ENCODE data around the gene TLK1. TPM values are rescaled to one million over a fixed set of nuclear protein-coding genes. Genes with fewer than 3 reads are reported as not detected.

The TLK1 gene
- total RNA-seq, 1 donor from 2014 or later, result 32.2 TPM

GRCh38 chr2:170967553-170967952 lies 193.1 kb downstream of the TLK1 start:
- TF ChIP-seq, protein P1, sequence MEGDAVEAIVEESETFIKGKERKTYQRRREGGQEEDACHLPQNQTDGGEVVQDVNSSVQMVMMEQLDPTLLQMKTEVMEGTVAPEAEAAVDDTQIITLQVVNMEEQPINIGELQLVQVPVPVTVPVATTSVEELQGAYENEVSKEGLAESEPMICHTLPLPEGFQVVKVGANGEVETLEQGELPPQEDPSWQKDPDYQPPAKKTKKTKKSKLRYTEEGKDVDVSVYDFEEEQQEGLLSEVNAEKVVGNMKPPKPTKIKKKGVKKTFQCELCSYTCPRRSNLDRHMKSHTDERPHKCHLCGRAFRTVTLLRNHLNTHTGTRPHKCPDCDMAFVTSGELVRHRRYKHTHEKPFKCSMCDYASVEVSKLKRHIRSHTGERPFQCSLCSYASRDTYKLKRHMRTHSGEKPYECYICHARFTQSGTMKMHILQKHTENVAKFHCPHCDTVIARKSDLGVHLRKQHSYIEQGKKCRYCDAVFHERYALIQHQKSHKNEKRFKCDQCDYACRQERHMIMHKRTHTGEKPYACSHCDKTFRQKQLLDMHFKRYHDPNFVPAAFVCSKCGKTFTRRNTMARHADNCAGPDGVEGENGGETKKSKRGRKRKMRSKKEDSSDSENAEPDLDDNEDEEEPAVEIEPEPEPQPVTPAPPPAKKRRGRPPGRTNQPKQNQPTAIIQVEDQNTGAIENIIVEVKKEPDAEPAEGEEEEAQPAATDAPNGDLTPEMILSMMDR (IDR thresholded peaks at IDR 0.05), result no peak
- no peak overlapping the region for H3K27ac ChIP-seq
- H3K4me1 ChIP-seq, result no peaks in the 10 kb centered on the region
- no peak overlapping the region for H3K4me3 ChIP-seq
- no peak for DNase-seq (ENCODE audit: low spot score in 2 of 2)
- H3K9me3 ChIP-seq, result no peaks in the 10 kb centered on the region
- intact Hi-C loops (cut with DNase I), result no loop called here
- peaks cover 44 to 46% of the 10 kb centered on the region in 2 donors for H3K36me3 ChIP-seq
- H3K27me3 ChIP-seq, result no peaks in the 10 kb centered on the region

DNA sequence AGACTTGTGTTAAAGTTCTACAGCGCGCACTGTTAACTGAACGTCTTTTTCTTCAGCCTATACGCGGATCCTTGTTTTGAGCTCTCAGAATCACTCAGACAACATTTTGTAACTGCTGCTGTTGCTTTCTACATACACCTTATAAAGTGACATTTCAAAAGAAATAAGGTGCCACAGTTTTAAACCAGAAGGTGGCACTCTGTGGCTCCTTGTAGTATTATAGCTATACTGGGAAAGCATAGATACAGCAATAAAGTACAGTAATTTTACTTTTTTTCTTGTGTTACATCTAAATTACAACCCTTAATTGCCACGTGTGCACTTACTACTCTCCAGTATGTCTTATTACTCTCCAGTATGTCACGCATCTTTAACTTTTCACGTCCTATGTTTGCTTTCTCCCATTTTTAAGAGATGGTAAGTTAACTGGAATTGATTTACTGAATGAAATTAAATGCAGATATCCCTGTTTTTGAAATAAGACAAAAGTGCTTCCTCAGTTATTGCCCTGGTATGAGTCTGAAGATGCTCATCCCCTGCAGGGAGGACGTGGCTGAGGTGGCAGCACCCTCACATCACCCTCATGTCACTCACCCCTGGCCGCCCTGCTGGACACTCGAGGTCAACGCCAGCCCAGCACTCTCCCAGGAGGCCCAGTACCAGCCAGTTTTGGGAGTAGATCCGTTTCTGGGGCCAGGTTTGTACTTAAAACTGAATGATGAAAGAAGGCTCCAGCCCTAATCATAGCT lies 193.9 kb downstream of the TLK1 start:
- H3K27ac ChIP-seq, result no peak overlapping the region
- no peaks in the 10 kb centered on the region for H3K9me3 ChIP-seq
- no peak overlapping the region for H3K4me3 ChIP-seq
- DNase-seq (ENCODE audit: low spot score in 2 of 2), result no peak
- peaks cover 48 to 51% of the 10 kb centered on the region in 2 donors for H3K36me3 ChIP-seq
- intact Hi-C loops (cut with DNase I), result no loop called here
- no peaks in the 10 kb centered on the region for H3K4me1 ChIP-seq
- no peaks in the 10 kb centered on the region for H3K27me3 ChIP-seq
- TF ChIP-seq, protein P1 (IDR thresholded peaks at IDR 0.05), result no peak

GRCh38 chr2:170965446-170966225 lies 195.1 kb downstream of the TLK1 start:
- Histone ChIP-seq H3K27ac (no peak overlapping the region), H3K4me3 (no peak overlapping the region), H3K4me1 (no peaks in the 10 kb centered on the region), H3K36me3 (peaks cover 58 to 60% of the 10 kb centered on the region in 2 donors), H3K27me3 (no peaks in the 10 kb centered on the region), H3K9me3 (no peaks in the 10 kb centered on the region)
- TF ChIP-seq, protein P1 (IDR thresholded peaks at IDR 0.05), result no peak
- intact Hi-C loops (cut with DNase I), result no loop called here
- no peak for DNase-seq (ENCODE audit: low spot score in 2 of 2)

- Histone ChIP-seq H3K36me3 (peaks cover 65 to 76% of the 10 kb centered on the region in 2 donors), H3K4me1 (no peaks in the 10 kb centered on the region), H3K27ac (no peak overlapping the region), H3K27me3 (no peaks in the 10 kb centered on the region), H3K9me3 (no peaks in the 10 kb centered on the region), H3K4me3 (no peak overlapping the region)
- DNase-seq (ENCODE audit: low spot score in 2 of 2), result no peak
- intact Hi-C loops (cut with DNase I), result no loop called here
- TF ChIP-seq, protein P1 (IDR thresholded peaks at IDR 0.05), result no peak
Measured at GRCh38 chr2:170963386-170963785, 197.3 kb downstream of the TLK1 start.

GRCh38 chr2:170953941-170954340 lies 206.8 kb downstream of the TLK1 start:
- Histone ChIP-seq H3K4me1 (no peaks in the 10 kb centered on the region), H3K4me3 (no peak overlapping the region), H3K27ac (no peak overlapping the region), H3K9me3 (no peaks in the 10 kb centered on the region), H3K36me3 (peaks cover 72 to 97% of the 10 kb centered on the region in 2 donors), H3K27me3 (no peaks in the 10 kb centered on the region)
- intact Hi-C loops (cut with DNase I), result no loop called here
- no peak for DNase-seq (ENCODE audit: low spot score in 2 of 2)
- TF ChIP-seq, protein P1 (IDR thresholded peaks at IDR 0.05), result no peak

Measured in ascending aorta (tissue), 2 donors.